PC-3 (cell line): Measurements from ENCODE around the gene DTNB. TPM values are rescaled to one million over a fixed set of nuclear protein-coding genes. Genes with fewer than 3 reads are reported as not detected.
"Not testable (repeated sequence)": the region's sequence is repeated elsewhere in the genome, so short reads cannot be mapped to it uniquely, and the experiment has no call there.

Source experiments
- ATAC-seq: fragments of 200-7000 bp; cut with Tn5 transposase; 2 replicates; pipeline ENCODE4 v1.9.1; 2020; ENCODE audit warnings: mild to moderate bottlenecking, moderate library complexity
- BruUV-seq: library from RNA; stranded (reverse); fragments of 400-500 nt; replicated peaks from 2 replicates; lab custom pipeline; 2021; lab: Mats Ljungman, UMichigan
- CTCF ChIA-PET: fragments of 300-600 bp; sonication (Branson Sonifier 250); formaldehyde crosslinking; loops from one replicate; lab custom pipeline; 2022; ENCODE audit warnings: antibody characterized with exemption; lab: Charles Lee
- POLR2A ChIA-PET: fragments of 300-600 bp; sonication (Branson Sonifier 250); formaldehyde crosslinking; loops from one replicate; lab custom pipeline; 2022; ENCODE audit warnings: antibody characterized with exemption; ENCODE audit not compliant: unreplicated experiment; lab: Charles Lee
- DNase-seq: peaks from one replicate; pipeline ENCODE4 v3.0.0-alpha.2; 2015
- H2AFZ ChIP-seq: fragments of 300-600 bp; sonication (generic); 2 replicates; pipeline ENCODE4 v1.6.0; 2016; ENCODE audit warnings: antibody characterized with exemption, low read length
- H3F3A ChIP-seq: fragments of 300-600 bp; sonication (generic); one replicate; pipeline ENCODE4 v1.6.0; 2017; ENCODE audit warnings: antibody characterized with exemption, low read length, control low read depth, mild to moderate bottlenecking; ENCODE audit not compliant: unreplicated experiment
- H3K27ac ChIP-seq: fragments of 300-600 bp; sonication (generic); 2 replicates; pipeline ENCODE4 v1.5.1; 2016; ENCODE audit warnings: mild to moderate bottlenecking, low read length
- H3K27me3 ChIP-seq: fragments of 300-600 bp; sonication (generic); 2 replicates; pipeline ENCODE4 v1.6.1; 2016; ENCODE audit warnings: low read length, mixed read lengths
- H3K36me3 ChIP-seq: fragments of 300-600 bp; sonication (generic); 2 replicates; pipeline ENCODE4 v1.6.1; 2016; ENCODE audit warnings: low read depth, mixed run types, low read length, mixed read lengths
- H3K4me1 ChIP-seq: fragments of 300-600 bp; sonication (generic); 2 replicates; pipeline ENCODE4 v1.5.1; 2016; ENCODE audit warnings: low read length; ENCODE audit not compliant: insufficient read depth
- H3K4me2 ChIP-seq: fragments of 300-600 bp; sonication (generic); 2 replicates; pipeline ENCODE4 v1.6.0; 2016; ENCODE audit warnings: low read length
- H3K4me3 ChIP-seq: fragments of 300-600 bp; sonication (generic); 2 replicates; pipeline ENCODE4 v1.5.1; 2016; ENCODE audit warnings: mild to moderate bottlenecking, low read length, mixed read lengths
- H3K79me2 ChIP-seq: fragments of 300-600 bp; sonication (generic); 2 replicates; pipeline ENCODE4 v1.6.1; 2017; ENCODE audit warnings: low read length, mixed read lengths
- H3K9ac ChIP-seq: fragments of 300-600 bp; sonication (generic); 2 replicates; pipeline ENCODE4 v1.6.0; 2016; ENCODE audit warnings: mild to moderate bottlenecking, low read length
- H3K9me2 ChIP-seq: fragments of 300-600 bp; sonication (generic); replicated peaks from 2 replicates; pipeline ENCODE4 v1.6.1; 2016; ENCODE audit warnings: mixed run types, low read length, mixed read lengths
- H3K9me3 ChIP-seq: fragments of 300-600 bp; sonication (generic); 2 replicates; pipeline ENCODE4 v1.6.1; 2016; ENCODE audit warnings: low read length, mixed read lengths
- H4K20me1 ChIP-seq: fragments of 300-600 bp; sonication (generic); 2 replicates; pipeline ENCODE4 v1.6.1; 2016; ENCODE audit warnings: low read length, mixed read lengths
- CTCF ChIP-seq: fragments of 300-600 bp; sonication (generic); conservative IDR thresholded peaks from 2 replicates; pipeline ENCODE4 v1.5.1; 2017; ENCODE audit warnings: antibody characterized with exemption, low read depth, mild to moderate bottlenecking, low read length
- EZH2 ChIP-seq: fragments of 300-600 bp; sonication (generic); IDR thresholded peaks from one replicate; pipeline ENCODE4 v1.6.1; 2017; ENCODE audit warnings: antibody characterized with exemption, mild to moderate bottlenecking, low read length; ENCODE audit not compliant: unreplicated experiment
- EZH2phosphoT487 ChIP-seq: fragments of 300-600 bp; sonication (generic); IDR thresholded peaks from 2 replicates; pipeline ENCODE4 v1.6.1; 2018; ENCODE audit warnings: mild to moderate bottlenecking, antibody characterized with exemption, low read length, borderline replicate concordance
- intact Hi-C: fragments of 100-400 bp; cut with micrococcal nuclease; formaldehyde crosslinking; loops from 2 replicates; pipeline ENCODE4 v1.9.0; 2023
- total RNA-seq: library from RNA; depleted of rRNA; stranded (reverse); fragments of >200 nt; gene quantifications from 2 replicates; pipeline ENCODE4 v1.2.3, GENCODE V29; 2014

The DTNB gene
- total RNA-seq, 1 experiment from 2014 or later, result 23.1 TPM

- no peaks in the 10 kb centered on the region for H3K36me3 ChIP-seq
- no peaks in the 10 kb centered on the region for H3K9me3 ChIP-seq
- H3K9ac ChIP-seq, result no peak overlapping the region
- no peaks in the 10 kb centered on the region for H3K27me3 ChIP-seq
- H4K20me1 ChIP-seq, result no peaks in the 10 kb centered on the region
- H3K4me1 ChIP-seq, result peaks cover 26% of the 10 kb centered on the region
- no peak for TF ChIP-seq EZH2phosphoT487
- TF ChIP-seq CTCF, result no peak
- no peak for TF ChIP-seq EZH2
- H3K79me2 ChIP-seq, result peaks cover 56% of the 10 kb centered on the region
- H3K27ac ChIP-seq, result no peak overlapping the region
- H3K4me3 ChIP-seq, result peak overlapping the region; percentile 82
- DNase-seq (peak; percentile 75), ATAC-seq (no peak)
- H3K9me2 ChIP-seq, result no peaks in the 10 kb centered on the region
- no peak overlapping the region for H2AFZ ChIP-seq
- peak overlapping the region; percentile 92 for H3K4me2 ChIP-seq
- no TSS peak for BruUV-seq
- POLR2A ChIA-PET, result no interaction called here
- H3F3A ChIP-seq, result no peaks in the 10 kb centered on the region
- CTCF ChIA-PET, result interaction anchor here (0.6 kb wide), 2 partner anchors 54 to 64 kb away, joined by 3 read pairs; no protein-coding TSS in a partner anchor
- intact Hi-C loops, result no loop called here
Observed at GRCh38 chr2:25671622-25672021, 1.8 kb downstream of the DTNB start.

- H3K27me3 ChIP-seq, result no peaks in the 10 kb centered on the region
- no peaks in the 10 kb centered on the region for H4K20me1 ChIP-seq
- ATAC-seq (no peak), DNase-seq (no peak)
- no peak overlapping the region for H2AFZ ChIP-seq
- no peaks in the 10 kb centered on the region for H3F3A ChIP-seq
- no peak overlapping the region for H3K4me2 ChIP-seq
- H3K4me3 ChIP-seq, result no peak overlapping the region
- no TSS peak for BruUV-seq
- H3K36me3 ChIP-seq, result no peaks in the 10 kb centered on the region
- H3K9ac ChIP-seq, result no peak overlapping the region
- peaks cover 31% of the 10 kb centered on the region for H3K4me1 ChIP-seq
- H3K9me3 ChIP-seq, result no peaks in the 10 kb centered on the region
- no peak for TF ChIP-seq CTCF
- TF ChIP-seq EZH2, result no peak
- TF ChIP-seq EZH2phosphoT487, result no peak
- H3K79me2 ChIP-seq, result peaks cover 62% of the 10 kb centered on the region
- CTCF ChIA-PET, result no interaction called here
- POLR2A ChIA-PET, result no interaction called here
- H3K9me2 ChIP-seq, result no peaks in the 10 kb centered on the region
- no peak overlapping the region for H3K27ac ChIP-seq
- intact Hi-C loops, result no loop called here
Observed at GRCh38 chr2:25669520-25669919, 3.9 kb downstream of the DTNB start.

GRCh38 chr2:25666218-25666617 is 7.2 kb downstream of the DTNB start:
- no peak overlapping the region for H3K27ac ChIP-seq
- H3K9me3 ChIP-seq, result no peaks in the 10 kb centered on the region
- H3K4me2 ChIP-seq, result no peak overlapping the region
- H2AFZ ChIP-seq, result no peak overlapping the region
- no peak overlapping the region for H3K9ac ChIP-seq
- CTCF ChIA-PET, result interaction anchor here (0.6 kb wide), 1 partner anchor 100 kb away, joined by 4 read pairs; no protein-coding TSS in a partner anchor
- no peak overlapping the region for H3K4me3 ChIP-seq
- no peaks in the 10 kb centered on the region for H4K20me1 ChIP-seq
- peaks cover 14% of the 10 kb centered on the region for H3K4me1 ChIP-seq
- no peaks in the 10 kb centered on the region for H3K9me2 ChIP-seq
- no peak for DNase-seq
- TF ChIP-seq CTCF, result no peak
- TF ChIP-seq EZH2phosphoT487, result no peak
- no peak for TF ChIP-seq EZH2
- no peaks in the 10 kb centered on the region for H3K36me3 ChIP-seq
- no peak for ATAC-seq
- H3K79me2 ChIP-seq, result peaks cover 46% of the 10 kb centered on the region
- no TSS peak for BruUV-seq
- no peaks in the 10 kb centered on the region for H3K27me3 ChIP-seq
- POLR2A ChIA-PET, result no interaction called here
- intact Hi-C loops, result loop anchor here (2.0 kb wide), 1 partner anchor 49 kb away; no protein-coding TSS in a partner anchor
- no peaks in the 10 kb centered on the region for H3F3A ChIP-seq

- H3K4me3 ChIP-seq, H4K20me1 ChIP-seq, H3K9me3 ChIP-seq, H3F3A ChIP-seq, ATAC-seq, intact Hi-C loops, H2AFZ ChIP-seq, H3K9ac ChIP-seq, H3K4me2 ChIP-seq, H3K36me3 ChIP-seq, DNase-seq, H3K27ac ChIP-seq, BruUV-seq, H3K27me3 ChIP-seq, H3K9me2 ChIP-seq: not testable (repeated sequence)
- ChIA-PET CTCF (interaction anchor here (0.6 to 2.5 kb wide), 15 partner anchors 13 to 1449 kb away, joined by 3 to 77 read pairs (median 4); no protein-coding TSS in a partner anchor), POLR2A (interaction anchor here (1.0 kb wide), 1 partner anchor 33 kb away, joined by 7 read pairs; no protein-coding TSS in a partner anchor)
- Histone ChIP-seq H3K79me2 (peaks cover 41% of the 10 kb centered on the region), H3K4me1 (peaks cover 11% of the 10 kb centered on the region)
Observed at GRCh38 chr2:25665429-25665828, 7.9 kb downstream of the DTNB start.
